H9 (cell line): ENCODE measurements around the gene CTR9. TPM values are rescaled to one million over a fixed set of nuclear protein-coding genes. Genes with fewer than 3 reads are reported as not detected.

Experiments used
- DNase-seq: peaks from one replicate; pipeline ENCODE4 v3.0.0-alpha.2; 2017
- H2AFZ ChIP-seq: one replicate; pipeline ENCODE4 v1.6.1; 2013; ENCODE audit warnings: mild to moderate bottlenecking, low read length, control low read depth, moderate library complexity
- H2AK5ac ChIP-seq: 2 replicates; pipeline ENCODE4 v1.6.1; 2013; ENCODE audit warnings: low read length, control low read depth, mixed read lengths; ENCODE audit not compliant: insufficient read length
- H2BK120ac ChIP-seq: one replicate; pipeline ENCODE4 v1.6.1; 2013; ENCODE audit warnings: low read depth, mild to moderate bottlenecking, low read length, control low read depth, inconsistent platforms; ENCODE audit not compliant: poor library complexity, severe bottlenecking
- H2BK12ac ChIP-seq: 2 replicates; pipeline ENCODE4 v1.6.1; 2013; ENCODE audit warnings: low read length, control low read depth, mixed read lengths, low read depth; ENCODE audit not compliant: insufficient read length
- H2BK15ac ChIP-seq: 2 replicates; pipeline ENCODE4 v1.6.1; 2013; ENCODE audit warnings: low read depth, low read length, control low read depth
- H2BK20ac ChIP-seq: one replicate; pipeline ENCODE4 v1.6.1; 2013; ENCODE audit warnings: low read depth, mild to moderate bottlenecking, low read length, control low read depth, inconsistent platforms; ENCODE audit not compliant: poor library complexity, severe bottlenecking
- H2BK5ac ChIP-seq: 2 replicates; pipeline ENCODE4 v1.6.1; 2013; ENCODE audit warnings: low read length, control low read depth, mixed read lengths; ENCODE audit not compliant: insufficient read length
- H3K14ac ChIP-seq: 2 replicates; pipeline ENCODE4 v1.6.1; 2013; ENCODE audit warnings: low read length, control low read depth; ENCODE audit not compliant: insufficient read depth
- H3K18ac ChIP-seq: 2 replicates; pipeline ENCODE4 v1.6.1; 2013; ENCODE audit warnings: low read depth, mild to moderate bottlenecking, mixed read lengths, low read length, control low read depth; ENCODE audit not compliant: insufficient read length
- H3K23ac ChIP-seq: 2 replicates; pipeline ENCODE4 v1.6.1; 2013; ENCODE audit warnings: low read length, control low read depth, mixed read lengths, low read depth; ENCODE audit not compliant: insufficient read length
- H3K23me2 ChIP-seq: 2 replicates; pipeline ENCODE4 v1.6.1; 2013; ENCODE audit warnings: low read depth, mild to moderate bottlenecking, mixed read lengths, low read length, control low read depth; ENCODE audit not compliant: insufficient read length, poor library complexity, severe bottlenecking
- H3K27ac ChIP-seq: 2 replicates; pipeline ENCODE4 v1.5.1; 2013; ENCODE audit warnings: low read length, control low read depth, mixed read lengths, low read depth; ENCODE audit not compliant: insufficient read length
- H3K27me3 ChIP-seq: 2 replicates; pipeline ENCODE4 v1.6.1; 2013; ENCODE audit warnings: low read length, control low read depth, inconsistent platforms; ENCODE audit not compliant: insufficient read depth
- H3K4ac ChIP-seq: 2 replicates; pipeline ENCODE4 v1.6.1; 2013; ENCODE audit warnings: low read depth, mild to moderate bottlenecking, control low read depth, inconsistent platforms, low read length, moderate library complexity
- H3K4me1 ChIP-seq: 2 replicates; pipeline ENCODE4 v1.6.1; 2013; ENCODE audit warnings: low read length, control low read depth, inconsistent platforms; ENCODE audit not compliant: insufficient read depth
- H3K4me2 ChIP-seq: 2 replicates; pipeline ENCODE4 v1.6.1; 2013; ENCODE audit warnings: low read length, control low read depth, mixed read lengths; ENCODE audit not compliant: insufficient read length, insufficient read depth
- H3K56ac ChIP-seq: 2 replicates; pipeline ENCODE4 v1.6.1; 2013; ENCODE audit warnings: low read depth, mild to moderate bottlenecking, mixed read lengths, low read length, control low read depth; ENCODE audit not compliant: insufficient read length
- H3K79me1 ChIP-seq: 2 replicates; pipeline ENCODE4 v1.6.1; 2013; ENCODE audit warnings: low read depth, mild to moderate bottlenecking, moderate library complexity, low read length, control low read depth, inconsistent platforms; ENCODE audit not compliant: insufficient read depth, poor library complexity, severe bottlenecking
- H3K79me2 ChIP-seq: 2 replicates; pipeline ENCODE4 v1.6.1; 2013; ENCODE audit warnings: low read length, control low read depth, inconsistent platforms; ENCODE audit not compliant: insufficient read depth
- H3K9ac ChIP-seq: 2 replicates; pipeline ENCODE4 v1.6.1; 2013; ENCODE audit warnings: low read length, control low read depth, mixed read lengths; ENCODE audit not compliant: insufficient read length; ENCODE audit errors: extremely low read depth
- H3K9me3 ChIP-seq: one replicate; pipeline ENCODE4 v1.6.1; 2013; ENCODE audit warnings: low read depth, low read length, inconsistent platforms; ENCODE audit not compliant: control insufficient read depth
- H3T11ph ChIP-seq: one replicate; pipeline ENCODE4 v1.6.1; 2013; ENCODE audit warnings: mild to moderate bottlenecking, low read length, control low read depth, inconsistent platforms
- H4K20me1 ChIP-seq: one replicate; pipeline ENCODE4 v1.6.1; 2013; ENCODE audit not compliant: control insufficient read depth, insufficient read length, insufficient read depth
- H4K5ac ChIP-seq: 2 replicates; pipeline ENCODE4 v1.6.1; 2013; ENCODE audit warnings: low read depth, mild to moderate bottlenecking, mixed read lengths, low read length, control low read depth; ENCODE audit not compliant: insufficient read length
- H4K8ac ChIP-seq: replicated peaks from 2 replicates; pipeline ENCODE4 v1.6.1; 2013; ENCODE audit warnings: low read length, control low read depth, mixed read lengths, low read depth; ENCODE audit not compliant: insufficient read length
- H4K91ac ChIP-seq: 2 replicates; pipeline ENCODE4 v1.6.1; 2013; ENCODE audit warnings: low read depth, mild to moderate bottlenecking, moderate library complexity, mixed read lengths, low read length, control low read depth; ENCODE audit not compliant: insufficient read length
- H3K27ac Mint-ChIP-seq, 3 experiments: 2 replicates in 2 of 3; 3 replicates in 1 of 3; pipeline ENCODE4 v1.8.0; 2020 to 2021; ENCODE audit warnings: mixed read lengths in 3 of 3, mild to moderate bottlenecking in 1 of 3, moderate library complexity in 1 of 3
- H3K27me3 Mint-ChIP-seq: 2 replicates; pipeline ENCODE4 v1.8.0; 2021; ENCODE audit warnings: low read depth, mild to moderate bottlenecking, moderate library complexity, mixed read lengths
- H3K36me3 Mint-ChIP-seq, 3 experiments: 2 replicates in 2 of 3; 3 replicates in 1 of 3; pipeline ENCODE4 v1.8.0; 2020 to 2021; ENCODE audit warnings: low read depth in 3 of 3, mixed read lengths in 3 of 3; ENCODE audit not compliant: insufficient read depth in 1 of 3
- H3K4me1 Mint-ChIP-seq, 2 experiments: 2 replicates each; pipeline ENCODE4 v1.8.0; 2020; ENCODE audit warnings: mixed read lengths in 2 of 2
- H3K4me3 Mint-ChIP-seq, 2 experiments: 2 replicates in 1 of 2; 3 replicates in 1 of 2; pipeline ENCODE4 v1.8.0; 2020 to 2021; ENCODE audit warnings: mild to moderate bottlenecking in 2 of 2, mixed read lengths in 2 of 2, moderate library complexity in 1 of 2
- H3K9me3 Mint-ChIP-seq, 2 experiments: 2 replicates in 1 of 2; 3 replicates in 1 of 2; pipeline ENCODE4 v1.8.0; 2020; ENCODE audit warnings: mild to moderate bottlenecking in 2 of 2, mixed read lengths in 2 of 2, moderate library complexity in 1 of 2
- CTCF ChIP-seq: fragments of 200-600 bp; sonication (generic); conservative IDR thresholded peaks from 3 replicates; pipeline ENCODE4 v1.8.0; 2021; ENCODE audit warnings: antibody characterized with exemption, mild to moderate bottlenecking
- WGBS: extraction: QIAGEN DNeasy Blood & Tissue Kit; methylation state at CpG from one replicate; pipeline ENCODE4 v1.1.7; 2013; ENCODE audit warnings: missing lambda C conversion rate, low lambda C conversion rate, mixed read lengths; ENCODE audit not compliant: insufficient read length; ENCODE audit errors: extremely low coverage; 5-methylcytosine and 5-hydroxymethylcytosine counted together
- total RNA-seq: library from RNA; stranded (reverse); gene quantifications from 2 replicates; pipeline ENCODE4 v1.2.1, GENCODE V29; 2021

CTR9 gene
- total RNA-seq, 1 experiment from 2014 or later, result 37.5 TPM

- H3K27ac ChIP-seq, result no peak overlapping the region
- H3K36me3 Mint-ChIP-seq, result peaks cover 59 to 76% (median 69%) of the 10 kb centered on the region in 3 experiments
- H3K56ac ChIP-seq, result no peak overlapping the region
Observed at GRCh38 chr11:10798330-10798928, 47.4 kb downstream of the CTR9 start.

More at GRCh38 chr11:10798330-10798928, 47.4 kb downstream of the CTR9 start:
- Histone ChIP-seq H4K91ac (no peak overlapping the region), H3K23ac (no peak overlapping the region), H2BK5ac (no peak overlapping the region), H2BK20ac (no peak overlapping the region), H2BK120ac (no peak overlapping the region), H3K14ac (no peak overlapping the region), H4K20me1 (no peaks in the 10 kb centered on the region), H4K5ac (no peak overlapping the region), H3K23me2 (no peaks in the 10 kb centered on the region), H3K79me1 (no peaks in the 10 kb centered on the region), H3T11ph (no peak overlapping the region), H2AFZ (no peak overlapping the region), H3K4ac (no peak overlapping the region), H3K79me2 (no peaks in the 10 kb centered on the region), H2BK15ac (no peak overlapping the region), H3K18ac (no peak overlapping the region), H3K4me2 (no peak overlapping the region), H3K4me1 (no peaks in the 10 kb centered on the region), H3K9ac (no peak overlapping the region), H2AK5ac (no peak overlapping the region), H3K27me3 (no peaks in the 10 kb centered on the region), H2BK12ac (no peak overlapping the region), H4K8ac (no peak overlapping the region), H3K9me3 (no peaks in the 10 kb centered on the region)
- Mint-ChIP-seq H3K4me3 (no peak overlapping the region), H3K4me1 (peaks cover 0 to under 1% of the 10 kb centered on the region in 2 experiments; a peak in 2 of 4 replicates), H3K9me3 (no peaks in the 10 kb centered on the region), H3K27me3 (peaks cover 2% of the 10 kb centered on the region; the same call in 1 of the 2 replicates), H3K27ac (0 out of 7 replicates have a peak overlapping the region, but pooled peaks of 1 of the 3 experiments have one; percentile 68)
- no peak for DNase-seq
- no peak for TF ChIP-seq CTCF
- no CpG with 5 or more reads among the region's 4 CpGs for WGBS
